A549 (cell line): Measurements from ENCODE around the gene OSBPL8. TPM values are rescaled to one million over a fixed set of nuclear protein-coding genes. Genes with fewer than 3 reads are reported as not detected.

Experiments
- ATAC-seq, 2 experiments: fragments of 200-7000 bp in 1 of 2; fragments of >200 bp in 1 of 2; cut with Nextera tagmentation in 1 of 2; cut with Tn5 transposase in 1 of 2; 3 replicates each; pipeline versions ENCODE4 v1.8.0 to v1.9.1; 2018 to 2020; ENCODE audit warnings: mild to moderate bottlenecking in 1 of 2, moderate library complexity in 1 of 2
- CTCF ChIA-PET: fragments of 300-600 bp; sonication (Branson Sonifier 250); formaldehyde crosslinking; extraction: SDS; loops from one replicate; lab custom pipeline; 2021; ENCODE audit warnings: antibody characterized with exemption, inconsistent platforms; lab: Yijun Ruan, JAX
- POLR2A ChIA-PET: fragments of 350-600 bp; formaldehyde crosslinking; extraction: SDS; loops from one replicate; lab custom pipeline; 2021; ENCODE audit warnings: antibody characterized with exemption, inconsistent platforms; lab: Yijun Ruan, JAX
- DNase-seq, 2 experiments: peaks; one replicate each; pipeline versions ENCODE4 v3.0.0 to v3.0.0-alpha.2; 2011 to 2016; ENCODE audit warnings: low read depth in 1 of 2, low spot score in 1 of 2
- FAIRE-seq: peaks from 2 replicates; lab custom pipeline; 2011; peaks lifted over from hg19 to GRCh38; lab: Jason Lieb, UNC
- H3K27ac ChIP-seq, 2 experiments: fragments of >200 bp; sonication (Bioruptor Twin); formaldehyde crosslinking; 3 replicates each; pipeline ENCODE4 v1.5.1; 2016 to 2017
- H3K4me1 ChIP-seq: fragments of >200 bp; sonication (Bioruptor Twin); formaldehyde crosslinking; 3 replicates; pipeline ENCODE4 v1.6.1; 2016
- H3K4me2 ChIP-seq: fragments of >200 bp; sonication (Bioruptor Twin); formaldehyde crosslinking; 3 replicates; pipeline ENCODE4 v1.6.1; 2016
- H3K4me3 ChIP-seq: fragments of >200 bp; sonication (Bioruptor Twin); formaldehyde crosslinking; 3 replicates; pipeline ENCODE4 v1.5.1; 2016
- H3K9me3 ChIP-seq: fragments of >200 bp; sonication (Bioruptor Twin); formaldehyde crosslinking; 3 replicates; pipeline ENCODE4 v1.6.1; 2016
- CEBPB ChIP-seq, 2 experiments: fragments of >200 bp in 1 of 2; sonication (Bioruptor Twin) in 1 of 2; formaldehyde crosslinking in 1 of 2; IDR thresholded peaks; 2 replicates each; pipeline ENCODE4 v1.6.1; 2012 to 2016
- EHF ChIP-seq: fragments of 250-450 bp; sonication (Bioruptor Pico); IDR thresholded peaks from 2 replicates; pipeline ENCODE4 v1.5.0; 2020; ENCODE audit warnings: mild to moderate bottlenecking
- FOSB ChIP-seq: fragments of 250-450 bp; sonication (Bioruptor Pico); IDR thresholded peaks from 2 replicates; pipeline ENCODE4 v1.5.0; 2020; ENCODE audit warnings: mild to moderate bottlenecking, moderate library complexity
- HDAC2 ChIP-seq: fragments of 200-600 bp; sonication (generic); IDR thresholded peaks from 2 replicates; pipeline ENCODE4 v1.6.1; 2016
- HOXB5 ChIP-seq: fragments of 250-450 bp; sonication (Bioruptor Pico); IDR thresholded peaks from 2 replicates; pipeline ENCODE4 v1.5.0; 2020; ENCODE audit warnings: mild to moderate bottlenecking, moderate library complexity
- KDM5A ChIP-seq: fragments of 200-600 bp; sonication (generic); IDR thresholded peaks from 2 replicates; pipeline ENCODE4 v1.6.1; 2016; ENCODE audit warnings: antibody characterized with exemption, mild to moderate bottlenecking
- MAFK ChIP-seq: fragments of 450-650 bp; IDR thresholded peaks from 2 replicates; pipeline ENCODE4 v1.6.1; 2014; ENCODE audit not compliant: partially characterized antibody
- NFE2L2 ChIP-seq: fragments of 150-350 bp; conservative IDR thresholded peaks from 2 replicates; pipeline ENCODE4 v1.6.1; 2014; ENCODE audit warnings: low read length
- NPAS2 ChIP-seq: fragments of 250-450 bp; sonication (Bioruptor Pico); IDR thresholded peaks from 2 replicates; pipeline ENCODE4 v1.8.0; 2022; ENCODE audit warnings: mild to moderate bottlenecking, moderate library complexity, borderline replicate concordance
- NR3C1 ChIP-seq: fragments of >200 bp; sonication (Bioruptor Twin); formaldehyde crosslinking; IDR thresholded peaks from 3 replicates; pipeline ENCODE4 v1.6.1; 2017
- POLR2AphosphoS2 ChIP-seq: conservative IDR thresholded peaks from 2 replicates; pipeline ENCODE4 v1.6.1; 2012; ENCODE audit warnings: low read length, improper control_type of control experiment, inconsistent platforms
- RARB ChIP-seq: fragments of 250-450 bp; sonication (Bioruptor Pico); IDR thresholded peaks from 2 replicates; pipeline ENCODE4 v1.8.0; 2021; ENCODE audit warnings: mild to moderate bottlenecking, moderate library complexity
- RCOR1 ChIP-seq: fragments of 150-350 bp; IDR thresholded peaks from 2 replicates; pipeline ENCODE4 v1.6.1; 2014; ENCODE audit warnings: antibody characterized with exemption, low read length, low read depth
- RNF2 ChIP-seq: fragments of 200-600 bp; sonication (generic); IDR thresholded peaks from 2 replicates; pipeline ENCODE4 v1.6.1; 2016; ENCODE audit warnings: low read depth, mild to moderate bottlenecking, antibody characterized with exemption, moderate library complexity, borderline replicate concordance
- SREBF2 ChIP-seq: fragments of 450-650 bp; IDR thresholded peaks from 2 replicates; pipeline ENCODE4 v1.6.1; 2014; ENCODE audit warnings: mild to moderate bottlenecking, moderate library complexity
- ZFP36 ChIP-seq: fragments of 450-650 bp; IDR thresholded peaks from 2 replicates; pipeline ENCODE4 v1.6.1; 2014; ENCODE audit warnings: borderline replicate concordance; ENCODE audit not compliant: partially characterized antibody
- WGBS: methylation state at CpG from one replicate; pipeline ENCODE4 v1.1.6; 2017; ENCODE audit errors: missing lambda C conversion rate; 5-methylcytosine and 5-hydroxymethylcytosine counted together
- polyA plus RNA-seq, 4 experiments: library from polyadenylated mRNA; depleted of rRNA in 3 of 4; stranded (reverse); fragments of >200 nt; fragmentation: RNase III in 1 of 4; extraction: RNeasy Plus Mini Kit Qiagen cat#74134 plus additional on column Dnase treatment in 1 of 4; gene quantifications; 2 replicates in 3 of 4; 3 replicates in 1 of 4; pipeline ENCODE4 v1.2.3, GENCODE V29; 2011 to 2017
- TF ChIP-seq, protein P1 (sequence below): fragments of 250-450 bp; sonication (Bioruptor Pico); IDR thresholded peaks from 2 replicates; pipeline ENCODE4 v1.5.0; 2021; ENCODE audit warnings: mild to moderate bottlenecking, moderate library complexity, borderline replicate concordance
- TF ChIP-seq, protein P2 (sequence below): fragments of >200 bp; sonication (Bioruptor Twin); formaldehyde crosslinking; IDR thresholded peaks from 2 replicates; pipeline ENCODE4 v1.6.1; 2016
- TF ChIP-seq, protein P3 (sequence below): fragments of >200 bp; sonication (Bioruptor Twin); formaldehyde crosslinking; IDR thresholded peaks from 3 replicates; pipeline ENCODE4 v1.6.1; 2016
- TF ChIP-seq, protein P4 (sequence below): fragments of 200-600 bp; sonication (generic); IDR thresholded peaks from 2 replicates; pipeline ENCODE4 v1.6.1; 2016; ENCODE audit warnings: antibody characterized with exemption, mild to moderate bottlenecking, moderate library complexity
- TF ChIP-seq, protein P5 (sequence below): IDR thresholded peaks from 2 replicates; pipeline ENCODE4 v1.6.1; 2012; ENCODE audit warnings: low read depth, borderline replicate concordance

Gene OSBPL8
- polyA plus RNA-seq, 2 of the 4 experiments (the other 2 are of a cell fraction): 15.4 to 43.2 TPM

DNA sequence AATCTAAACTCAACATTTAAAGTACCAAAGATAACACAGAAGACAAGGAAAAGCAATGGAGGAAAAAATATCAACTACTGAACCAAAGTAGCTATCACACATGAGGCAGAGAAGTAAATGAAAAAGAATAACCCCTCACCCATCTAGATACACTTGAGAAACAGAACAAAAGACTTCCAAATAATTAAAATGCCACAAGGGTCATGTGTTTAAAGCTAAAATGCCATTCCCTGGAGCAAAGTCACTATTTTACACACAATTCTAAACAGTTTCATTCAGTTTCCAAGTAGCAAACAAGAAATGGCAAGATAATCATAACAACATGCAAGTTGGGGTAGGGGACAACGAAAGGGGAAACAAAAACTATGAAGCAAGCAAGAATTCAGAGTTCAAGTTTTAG, 12.0 kb downstream of the OSBPL8 start:
- FAIRE-seq (peak; percentile 28), DNase-seq (no peak), ATAC-seq (no peak)
- peak overlapping the region; percentile 38; the same call in 2 of the 3 replicates for H3K4me2 ChIP-seq
- CTCF ChIA-PET: no interaction called here
- H3K4me3 ChIP-seq: no peak overlapping the region
- H3K27ac ChIP-seq: no peak overlapping the region
- TF ChIP-seq NR3C1 (no peak), RNF2 (no peak), NPAS2 (CRISPR knock-in tag) (no peak), FOSB (CRISPR knock-in tag) (no peak), SREBF2 (no peak), NFE2L2 (no peak), RARB (CRISPR knock-in tag) (no peak), MAFK (no peak), ZFP36 (no peak), RCOR1 (no peak), HDAC2 (no peak), CEBPB (IDR thresholded peaks at IDR 0.05) (no peak), EHF (CRISPR knock-in tag) (no peak)
- TF ChIP-seq, protein P1, sequence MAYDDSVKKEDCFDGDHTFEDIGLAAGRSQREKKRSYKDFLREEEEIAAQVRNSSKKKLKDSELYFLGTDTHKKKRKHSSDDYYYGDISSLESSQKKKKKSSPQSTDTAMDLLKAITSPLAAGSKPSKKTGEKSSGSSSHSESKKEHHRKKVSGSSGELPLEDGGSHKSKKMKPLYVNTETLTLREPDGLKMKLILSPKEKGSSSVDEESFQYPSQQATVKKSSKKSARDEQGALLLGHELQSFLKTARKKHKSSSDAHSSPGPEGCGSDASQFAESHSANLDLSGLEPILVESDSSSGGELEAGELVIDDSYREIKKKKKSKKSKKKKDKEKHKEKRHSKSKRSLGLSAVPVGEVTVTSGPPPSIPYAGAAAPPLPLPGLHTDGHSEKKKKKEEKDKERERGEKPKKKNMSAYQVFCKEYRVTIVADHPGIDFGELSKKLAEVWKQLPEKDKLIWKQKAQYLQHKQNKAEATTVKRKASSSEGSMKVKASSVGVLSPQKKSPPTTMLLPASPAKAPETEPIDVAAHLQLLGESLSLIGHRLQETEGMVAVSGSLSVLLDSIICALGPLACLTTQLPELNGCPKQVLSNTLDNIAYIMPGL (CRISPR knock-in tag): no peak
- TF ChIP-seq, protein P2, sequence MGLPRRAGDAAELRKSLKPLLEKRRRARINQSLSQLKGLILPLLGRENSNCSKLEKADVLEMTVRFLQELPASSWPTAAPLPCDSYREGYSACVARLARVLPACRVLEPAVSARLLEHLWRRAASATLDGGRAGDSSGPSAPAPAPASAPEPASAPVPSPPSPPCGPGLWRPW: no peak
- TF ChIP-seq, protein P3, sequence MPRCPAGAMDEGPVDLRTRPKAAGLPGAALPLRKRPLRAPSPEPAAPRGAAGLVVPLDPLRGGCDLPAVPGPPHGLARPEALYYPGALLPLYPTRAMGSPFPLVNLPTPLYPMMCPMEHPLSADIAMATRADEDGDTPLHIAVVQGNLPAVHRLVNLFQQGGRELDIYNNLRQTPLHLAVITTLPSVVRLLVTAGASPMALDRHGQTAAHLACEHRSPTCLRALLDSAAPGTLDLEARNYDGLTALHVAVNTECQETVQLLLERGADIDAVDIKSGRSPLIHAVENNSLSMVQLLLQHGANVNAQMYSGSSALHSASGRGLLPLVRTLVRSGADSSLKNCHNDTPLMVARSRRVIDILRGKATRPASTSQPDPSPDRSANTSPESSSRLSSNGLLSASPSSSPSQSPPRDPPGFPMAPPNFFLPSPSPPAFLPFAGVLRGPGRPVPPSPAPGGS: no peak
- TF ChIP-seq, protein P4, sequence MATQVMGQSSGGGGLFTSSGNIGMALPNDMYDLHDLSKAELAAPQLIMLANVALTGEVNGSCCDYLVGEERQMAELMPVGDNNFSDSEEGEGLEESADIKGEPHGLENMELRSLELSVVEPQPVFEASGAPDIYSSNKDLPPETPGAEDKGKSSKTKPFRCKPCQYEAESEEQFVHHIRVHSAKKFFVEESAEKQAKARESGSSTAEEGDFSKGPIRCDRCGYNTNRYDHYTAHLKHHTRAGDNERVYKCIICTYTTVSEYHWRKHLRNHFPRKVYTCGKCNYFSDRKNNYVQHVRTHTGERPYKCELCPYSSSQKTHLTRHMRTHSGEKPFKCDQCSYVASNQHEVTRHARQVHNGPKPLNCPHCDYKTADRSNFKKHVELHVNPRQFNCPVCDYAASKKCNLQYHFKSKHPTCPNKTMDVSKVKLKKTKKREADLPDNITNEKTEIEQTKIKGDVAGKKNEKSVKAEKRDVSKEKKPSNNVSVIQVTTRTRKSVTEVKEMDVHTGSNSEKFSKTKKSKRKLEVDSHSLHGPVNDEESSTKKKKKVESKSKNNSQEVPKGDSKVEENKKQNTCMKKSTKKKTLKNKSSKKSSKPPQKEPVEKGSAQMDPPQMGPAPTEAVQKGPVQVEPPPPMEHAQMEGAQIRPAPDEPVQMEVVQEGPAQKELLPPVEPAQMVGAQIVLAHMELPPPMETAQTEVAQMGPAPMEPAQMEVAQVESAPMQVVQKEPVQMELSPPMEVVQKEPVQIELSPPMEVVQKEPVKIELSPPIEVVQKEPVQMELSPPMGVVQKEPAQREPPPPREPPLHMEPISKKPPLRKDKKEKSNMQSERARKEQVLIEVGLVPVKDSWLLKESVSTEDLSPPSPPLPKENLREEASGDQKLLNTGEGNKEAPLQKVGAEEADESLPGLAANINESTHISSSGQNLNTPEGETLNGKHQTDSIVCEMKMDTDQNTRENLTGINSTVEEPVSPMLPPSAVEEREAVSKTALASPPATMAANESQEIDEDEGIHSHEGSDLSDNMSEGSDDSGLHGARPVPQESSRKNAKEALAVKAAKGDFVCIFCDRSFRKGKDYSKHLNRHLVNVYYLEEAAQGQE: no peak
- TF ChIP-seq, protein P5, sequence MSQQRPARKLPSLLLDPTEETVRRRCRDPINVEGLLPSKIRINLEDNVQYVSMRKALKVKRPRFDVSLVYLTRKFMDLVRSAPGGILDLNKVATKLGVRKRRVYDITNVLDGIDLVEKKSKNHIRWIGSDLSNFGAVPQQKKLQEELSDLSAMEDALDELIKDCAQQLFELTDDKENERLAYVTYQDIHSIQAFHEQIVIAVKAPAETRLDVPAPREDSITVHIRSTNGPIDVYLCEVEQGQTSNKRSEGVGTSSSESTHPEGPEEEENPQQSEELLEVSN: no peak
- POLR2A ChIA-PET: no interaction called here
- peaks cover 11% of the 10 kb centered on the region; the same call in 2 of the 3 replicates for H3K4me1 ChIP-seq
- 79% methylated on average over 1 of the region's 1 CpG for WGBS
- no peaks in the 10 kb centered on the region for H3K9me3 ChIP-seq

DNA sequence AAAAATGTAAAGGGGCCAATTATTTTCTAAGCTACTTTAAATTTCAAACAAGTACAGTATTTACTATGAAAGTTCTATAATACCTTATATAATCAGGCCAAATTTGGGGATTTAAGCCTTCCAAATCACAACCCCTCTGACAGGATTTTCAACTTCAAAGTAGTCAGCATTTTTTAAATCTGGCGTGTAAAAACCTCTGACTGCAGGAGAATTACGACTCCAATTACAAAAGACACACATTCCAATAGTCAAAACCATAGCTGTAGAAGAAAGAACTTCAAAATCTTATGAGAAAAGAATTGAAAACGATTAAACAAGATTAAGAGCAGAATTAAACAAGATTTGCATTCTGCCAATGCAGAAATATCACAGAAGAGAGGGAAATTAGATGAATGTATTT, 12.7 kb downstream of the OSBPL8 start:
- no peak for TF ChIP-seq HOXB5
- no peak for TF ChIP-seq NR3C1
- TF ChIP-seq MAFK: peak; percentile 17
- TF ChIP-seq KDM5A: no peak
- TF ChIP-seq POLR2AphosphoS2: no peak
- TF ChIP-seq, protein P2: no peak
- TF ChIP-seq HDAC2: no peak
- H3K4me3 ChIP-seq: no peak overlapping the region
- no peaks in the 10 kb centered on the region for H3K9me3 ChIP-seq
- WGBS: 73% methylated on average over 3 of the region's 3 CpGs
- H3K4me1 ChIP-seq: peaks cover 11% of the 10 kb centered on the region; the same call in 2 of the 3 replicates
- no peak overlapping the region for H3K27ac ChIP-seq
- no peak for FAIRE-seq
- no peak for DNase-seq
- H3K4me2 ChIP-seq: no peak overlapping the region
- ATAC-seq: no peak
- ChIA-PET CTCF (no interaction called here), POLR2A (no interaction called here)
